GM12864 (cell line): Measurements from ENCODE around the gene HLF.

Source experiments
- DNase-seq: peaks from one replicate; pipeline ENCODE4 v3.0.0-alpha.2; 2011; ENCODE audit warnings: low read depth
- H3K4me3 ChIP-seq: 2 replicates; pipeline ENCODE4 v1.5.1; 2011; ENCODE audit warnings: mild to moderate bottlenecking, low read depth, low read length, control low read depth
- CTCF ChIP-seq: IDR thresholded peaks from 2 replicates; pipeline ENCODE4 v1.5.1; 2011; ENCODE audit warnings: low read depth, mild to moderate bottlenecking, moderate library complexity, low read length, control low read depth, inconsistent platforms; ENCODE audit errors: missing control alignments

The HLF gene

GRCh38 chr17:55225237-55225636 lies 39.5 kb upstream of the HLF start:
- no peak for DNase-seq
- no peak overlapping the region for H3K4me3 ChIP-seq
- no peak for TF ChIP-seq CTCF

GRCh38 chr17:55228683-55229192 lies 36.0 kb upstream of the HLF start:
- no peak overlapping the region for H3K4me3 ChIP-seq
- TF ChIP-seq CTCF = no peak

GRCh38 chr17:55229276-55229675 lies 35.5 kb upstream of the HLF start:
- H3K4me3 ChIP-seq = no peak overlapping the region
- no peak for DNase-seq
- no peak for TF ChIP-seq CTCF

More at GRCh38 chr17:55228683-55229192, 36.0 kb upstream of the HLF start:
- DNase-seq = no peak

GRCh38 chr17:55230716-55231115 lies 34.0 kb upstream of the HLF start:
- H3K4me3 ChIP-seq = no peak overlapping the region
- no peak for DNase-seq
- no peak for TF ChIP-seq CTCF

- no peak overlapping the region for H3K4me3 ChIP-seq
- no peak for TF ChIP-seq CTCF
These were observed 30.9 kb upstream of the HLF start for GRCh38 chr17:55233840-55234239.

GRCh38 chr17:55236316-55236715 lies 28.4 kb upstream of the HLF start:
- DNase-seq = no peak
- H3K4me3 ChIP-seq = no peak overlapping the region
- no peak for TF ChIP-seq CTCF

More at GRCh38 chr17:55233840-55234239, 30.9 kb upstream of the HLF start:
- no peak for DNase-seq

- no peak overlapping the region for H3K4me3 ChIP-seq
- peak; percentile 19 for DNase-seq
- no peak for TF ChIP-seq CTCF
These were observed 27.5 kb upstream of the HLF start for GRCh38 chr17:55237268-55237667.
